Sigmoid colon (tissue), 4 donors: ENCODE measurements around the gene AQP4.

Source experiments
- EP300 ChIP-seq, 4 donors: sonication (generic); formaldehyde crosslinking; IDR thresholded peaks; one replicate each; pipeline ENCODE4 v1.6.1; 2017; ENCODE audit warnings: antibody characterized with exemption in 4 of 4
- POLR2AphosphoS5 ChIP-seq, 4 donors: sonication (generic); formaldehyde crosslinking; IDR thresholded peaks; one replicate each; pipeline ENCODE4 v1.6.1; 2017; ENCODE audit warnings: antibody characterized with exemption in 4 of 4

GRCh38 chr18:26853401-26853800 lies 12.1 kb downstream of the AQP4 start:
- TF ChIP-seq POLR2AphosphoS5 (IDR thresholded peaks at IDR 0.05) = no peak
- TF ChIP-seq EP300 (IDR thresholded peaks at IDR 0.05) = no peak
